GM18508 (cell line): ENCODE data around the gene LILRB2.
"Not testable (repeated sequence)": the region's sequence is repeated elsewhere in the genome, so short reads cannot be mapped to it uniquely, and the experiment has no call there.

Experiments used
- ATAC-seq: cut with Tn5 transposase; IDR thresholded peaks from one replicate; pipeline ENCODE4 v1.9.1; 2021; ENCODE audit warnings: moderate number of reproducible peaks; ENCODE audit not compliant: insufficient read depth, unreplicated experiment

Gene LILRB2

GRCh38 chr19:54281007-54281728 lies at the start of gene LILRB2:
LILRB2 (minus strand) TSS chr19:54281110; CDS start chr19:54280496, 614 bp downstream.
- no peak for ATAC-seq

- no peak for ATAC-seq
Observed at GRCh38 chr19:54329476-54330165, 48.7 kb upstream of the LILRB2 start.

- not testable (repeated sequence) for ATAC-seq
Observed at GRCh38 chr19:54328781-54329180, 47.9 kb upstream of the LILRB2 start.

- ATAC-seq: no peak
Observed at GRCh38 chr19:54325631-54326030, 44.7 kb upstream of the LILRB2 start.

- no peak for ATAC-seq
Observed at GRCh38 chr19:54325194-54325621, 44.3 kb upstream of the LILRB2 start.

GRCh38 chr19:54324071-54324470 lies 43.2 kb upstream of the LILRB2 start:
- no peak for ATAC-seq

- not testable (repeated sequence) for ATAC-seq
Observed at GRCh38 chr19:54322934-54323333, 42.0 kb upstream of the LILRB2 start.

GRCh38 chr19:54322295-54322694 lies 41.4 kb upstream of the LILRB2 start:
- ATAC-seq: not testable (repeated sequence)

- ATAC-seq: no peak
Observed at GRCh38 chr19:54319892-54320670, 39.2 kb upstream of the LILRB2 start.

GRCh38 chr19:54319049-54319448 lies 38.1 kb upstream of the LILRB2 start:
- ATAC-seq: no peak

- no peak for ATAC-seq
Observed at GRCh38 chr19:54317965-54318240, 37.0 kb upstream of the LILRB2 start.

- no peak for ATAC-seq
Observed at GRCh38 chr19:54317108-54317964, 36.4 kb upstream of the LILRB2 start.

GRCh38 chr19:54316746-54317107 lies 35.8 kb upstream of the LILRB2 start:
- no peak for ATAC-seq

- no peak for ATAC-seq
Observed at GRCh38 chr19:54315956-54316355, 35.0 kb upstream of the LILRB2 start.

GRCh38 chr19:54312436-54313377 lies 31.8 kb upstream of the LILRB2 start, which contains the start of gene LILRA5:
LILRA5 (minus strand) TSS chr19:54313166; CDS start chr19:54313019, 147 bp downstream.
- ATAC-seq: no peak

- no peak for ATAC-seq
Observed at GRCh38 chr19:54312011-54312410, 31.1 kb upstream of the LILRB2 start.

- ATAC-seq: no peak
Observed at GRCh38 chr19:54311486-54311885, 30.6 kb upstream of the LILRB2 start.

GRCh38 chr19:54310543-54310942 lies 29.6 kb upstream of the LILRB2 start:
- no peak for ATAC-seq

- ATAC-seq: no peak
Observed at GRCh38 chr19:54309811-54310210, 28.9 kb upstream of the LILRB2 start.
